Measurements from ENCODE around the gene SURF4. TPM values are rescaled to one million over a fixed set of nuclear protein-coding genes. Genes with fewer than 3 reads are reported as not detected.

SURF4 gene
- total RNA-seq = 148 and 215 TPM in 2 replicates

GRCh38 chr9:133375724-133376654, at the start of gene SURF4, which contains the start of gene STKLD1:
Gene SURF4 (minus strand): TSS chr9:133376060. CDS start chr9:133375969, 91 bp downstream.
Gene STKLD1 (plus strand): TSS chr9:133376366. CDS start chr9:133376474, 108 bp downstream.

GRCh38 chr9:133421615-133422542, 46.0 kb upstream of the SURF4 start, which contains the start of gene ADAMTS13:
Gene ADAMTS13 (plus strand): TSS chr9:133422367. CDS start chr9:133422444, 77 bp downstream.

GRCh38 chr9:133417541-133418461, 41.9 kb upstream of the SURF4 start, which contains the start of gene REXO4:
Gene REXO4 (minus strand): TSS chr9:133418010. CDS start chr9:133417844, 166 bp downstream.

GRCh38 chr9:133356391-133357091, 19.3 kb downstream of the SURF4 start, which contains the start of the genes SURF1 and SURF2:
Gene SURF1 (minus strand): TSS chr9:133356487. CDS start chr9:133356453, 34 bp downstream.
Gene SURF2 (plus strand): TSS chr9:133356550. CDS start chr9:133356593, 43 bp downstream.

GRCh38 chr9:133347985-133348717, 27.7 kb downstream of the SURF4 start, which contains the start of the genes MED22 and RPL7A:
Gene MED22 (minus strand): TSS chr9:133348131. CDS start chr9:133346662, 1,469 bp downstream.
Gene RPL7A (plus strand): TSS chr9:133348218. CDS start chr9:133348244, 26 bp downstream.

GRCh38 chr9:133335924-133336811, 39.7 kb downstream of the SURF4 start, which contains the start of gene SURF6:
Gene SURF6 (minus strand): TSS chr9:133336188. CDS start chr9:133336132, 56 bp downstream.

Other genes with a start within 250 kb of the SURF4 start
- gene GBGT1, start 212.1 kb downstream of the SURF4 start, total RNA-seq = 3.2 and 4.4 TPM in 2 replicates
- not detected in 2 replicates for gene OBP2B, start 166.8 kb downstream of the SURF4 start, total RNA-seq
- 0.42 and 0.71 TPM in 2 replicates for gene ABO, start 100.9 kb downstream of the SURF4 start, total RNA-seq
- gene SURF6, start 39.9 kb downstream of the SURF4 start, total RNA-seq = 22.1 and 24.1 TPM in 2 replicates
- 18.7 and 22.9 TPM in 2 replicates for gene MED22, start 27.9 kb downstream of the SURF4 start, total RNA-seq
- gene RPL7A, start 27.8 kb downstream of the SURF4 start, total RNA-seq = 3,025 and 3,439 TPM in 2 replicates
- 26.6 and 37.2 TPM in 2 replicates for gene SURF1, start 19.6 kb downstream of the SURF4 start, total RNA-seq
- 25.5 and 42.5 TPM in 2 replicates for gene SURF2, start 19.5 kb downstream of the SURF4 start, total RNA-seq
- 0.79 TPM in 1 of 2 replicates, not detected in the other for gene STKLD1, start 306 bp upstream of the SURF4 start, total RNA-seq
- 26.4 and 29.1 TPM in 2 replicates for gene REXO4, start 42.0 kb upstream of the SURF4 start, total RNA-seq
- 0.56 and 1.6 TPM in 2 replicates for gene ADAMTS13, start 46.3 kb upstream of the SURF4 start, total RNA-seq
- 5.7 and 8.6 TPM in 2 replicates for gene CACFD1, start 83.9 kb upstream of the SURF4 start, total RNA-seq
- gene SLC2A6, start 103.0 kb upstream of the SURF4 start, total RNA-seq = 15.5 and 19.6 TPM in 2 replicates
- gene MYMK, start 148.9 kb upstream of the SURF4 start, total RNA-seq = not detected in 2 replicates
- not detected in 2 replicates for gene ADAMTSL2, start 158.6 kb upstream of the SURF4 start, total RNA-seq
- not detected in 2 replicates for gene FAM163B, start 233.3 kb upstream of the SURF4 start, total RNA-seq